Activated CD8-positive, alpha-beta memory T cell treated with anti-CD3 and anti-CD28 coated beads, Interleukin-2, amount 50 U/mL, for 4 hours (primary cell): ENCODE results near the gene NPIPB2.
"Not testable (repeated sequence)": the region's sequence is repeated elsewhere in the genome, so short reads cannot be mapped to it uniquely, and the experiment has no call there.

Experiments used
- DNase-seq: peaks from one replicate; pipeline ENCODE4 v3.0.0-alpha.2; 2020

NPIPB2 gene

DNA sequence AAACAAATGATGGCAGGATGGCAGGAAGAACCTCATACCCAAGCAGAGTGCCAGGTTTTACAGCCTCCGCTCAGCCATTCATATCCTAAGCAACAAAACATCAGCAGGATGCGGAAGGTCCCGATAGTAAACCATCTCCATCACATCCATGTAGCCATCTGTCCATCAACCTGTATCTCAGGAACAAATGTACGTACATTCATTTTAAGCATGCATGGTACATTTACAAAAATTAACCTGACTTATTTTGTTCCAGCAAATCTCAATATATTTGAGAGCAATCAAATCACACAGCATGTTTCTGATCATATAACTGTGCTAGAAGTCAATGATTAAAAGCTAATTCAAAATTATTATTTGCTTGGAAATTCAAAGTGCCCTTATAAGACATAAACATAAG, at the start of gene NPIPB2:
Gene NPIPB2, minus strand, starts transcription at position 101 of the 400 bp plus-strand sequence. Its CDS starts 0 bp downstream, at position 101.
- DNase-seq, result not testable (repeated sequence)

- DNase-seq, result no peak
Observed at GRCh38 chr16:11990702-11991390, 49.0 kb upstream of the NPIPB2 start.

- no peak for DNase-seq
Observed at GRCh38 chr16:11988258-11988978, 46.6 kb upstream of the NPIPB2 start.

DNA sequence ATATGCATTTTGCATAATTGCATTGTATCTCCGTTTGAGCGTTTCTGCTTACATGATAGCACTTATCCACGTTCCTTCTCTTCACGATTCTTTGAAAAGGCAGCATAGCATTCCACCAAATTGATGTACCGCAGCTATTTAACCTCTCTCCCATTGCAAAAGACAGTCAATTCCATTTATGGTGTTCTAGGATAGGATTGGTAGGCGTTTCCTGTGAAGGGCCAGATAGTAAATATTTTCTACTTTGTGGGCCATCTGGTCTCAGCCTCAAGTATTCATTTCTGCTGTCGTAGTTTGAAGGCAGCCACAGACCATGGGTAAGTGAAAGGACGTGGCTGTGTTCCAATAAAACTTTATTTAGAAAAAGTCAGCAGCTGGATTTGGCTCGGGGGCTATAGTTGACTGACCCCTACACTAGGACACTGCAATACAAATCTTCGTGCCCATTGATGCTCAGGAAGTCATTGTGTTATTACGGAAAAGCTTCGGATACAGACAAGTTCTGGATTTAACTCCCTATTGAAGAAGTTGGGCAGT, 44.7 kb upstream of the NPIPB2 start:
- DNase-seq, result no peak

DNA sequence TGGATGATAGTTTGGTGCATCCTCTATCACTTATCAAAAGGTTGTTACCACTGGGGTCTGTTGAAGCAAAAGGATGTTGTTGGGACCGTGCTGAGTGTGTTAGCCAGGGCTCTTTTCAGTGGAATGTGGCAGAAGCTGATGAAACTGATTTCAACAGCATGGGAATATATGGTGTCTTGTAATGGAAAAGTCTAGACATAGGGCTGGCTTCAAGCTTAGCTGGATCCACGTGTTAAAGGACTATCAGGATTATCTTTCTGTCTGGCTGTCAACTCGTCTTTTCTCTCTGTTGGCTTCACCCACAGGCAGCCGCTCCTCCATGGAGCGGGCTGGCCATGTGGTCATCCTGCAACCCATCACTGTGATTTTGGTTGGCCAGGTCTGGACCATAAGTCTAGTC, 43.4 kb upstream of the NPIPB2 start:
- no peak for DNase-seq

DNA sequence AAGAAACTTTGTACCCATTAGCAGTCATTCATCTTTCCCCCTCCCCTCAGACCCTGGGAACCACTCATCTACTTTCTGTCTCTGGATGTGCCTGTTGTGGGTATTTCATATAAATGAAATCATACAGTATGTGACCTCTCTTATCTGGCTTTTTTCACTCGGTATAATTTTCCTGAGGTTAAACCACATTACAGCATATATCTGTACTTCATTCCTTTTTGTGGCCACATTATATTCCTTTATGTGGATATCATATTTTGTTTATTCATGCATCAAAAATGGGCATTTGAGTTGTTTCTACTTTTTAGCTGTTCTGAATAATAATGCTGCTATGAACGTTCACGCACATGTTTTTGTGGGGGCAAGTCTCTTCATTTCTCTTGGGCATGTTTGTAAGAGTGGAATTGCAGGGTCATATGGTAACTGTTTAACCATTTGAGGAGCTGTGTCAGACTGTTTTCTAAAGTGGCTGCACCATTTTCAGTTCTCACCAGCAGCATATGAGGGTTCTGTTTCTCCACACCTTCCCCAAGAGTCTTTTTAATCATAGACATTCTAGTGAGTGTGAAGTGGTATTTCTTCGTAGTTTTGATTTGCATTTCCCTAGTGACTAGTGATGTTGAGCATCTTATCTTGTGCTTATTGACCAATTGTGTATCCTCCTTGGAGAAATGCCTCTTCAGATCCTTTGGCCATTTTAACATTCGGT, 38.4 kb upstream of the NPIPB2 start:
- DNase-seq, result no peak

DNA sequence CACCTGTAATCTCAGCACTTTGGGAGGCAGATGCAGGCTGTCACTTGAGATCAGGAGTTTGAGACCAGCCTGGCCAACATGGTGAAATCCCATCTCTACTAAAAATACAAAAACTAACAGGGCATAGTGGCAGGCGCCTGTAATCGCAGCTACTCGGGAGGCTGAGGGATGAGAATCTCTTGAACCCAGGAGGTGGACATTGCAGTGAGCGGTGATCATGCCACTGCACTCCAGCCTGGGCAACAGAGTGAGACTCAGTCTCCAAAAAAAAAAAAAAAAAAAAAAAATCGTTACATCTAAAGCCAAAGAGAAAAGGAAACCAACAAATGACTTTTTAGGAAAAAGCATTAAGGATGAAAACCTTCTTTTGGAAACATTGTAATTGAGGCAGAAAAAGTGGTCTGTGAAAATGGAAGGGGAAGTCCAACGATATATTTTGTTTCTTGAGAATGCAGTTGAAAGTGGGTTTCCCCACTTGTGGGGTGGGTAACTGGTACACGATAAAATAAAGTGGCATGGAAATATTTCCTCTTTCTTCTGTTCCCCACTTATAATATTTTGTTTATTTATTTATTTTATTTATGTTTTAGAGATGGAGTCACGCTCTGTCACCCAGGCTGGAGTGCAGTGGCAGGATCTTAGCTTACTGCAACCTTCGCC, 37.3 kb upstream of the NPIPB2 start:
- no peak for DNase-seq

GRCh38 chr16:11978080-11978479, 36.2 kb upstream of the NPIPB2 start:
- DNase-seq, result no peak

DNA sequence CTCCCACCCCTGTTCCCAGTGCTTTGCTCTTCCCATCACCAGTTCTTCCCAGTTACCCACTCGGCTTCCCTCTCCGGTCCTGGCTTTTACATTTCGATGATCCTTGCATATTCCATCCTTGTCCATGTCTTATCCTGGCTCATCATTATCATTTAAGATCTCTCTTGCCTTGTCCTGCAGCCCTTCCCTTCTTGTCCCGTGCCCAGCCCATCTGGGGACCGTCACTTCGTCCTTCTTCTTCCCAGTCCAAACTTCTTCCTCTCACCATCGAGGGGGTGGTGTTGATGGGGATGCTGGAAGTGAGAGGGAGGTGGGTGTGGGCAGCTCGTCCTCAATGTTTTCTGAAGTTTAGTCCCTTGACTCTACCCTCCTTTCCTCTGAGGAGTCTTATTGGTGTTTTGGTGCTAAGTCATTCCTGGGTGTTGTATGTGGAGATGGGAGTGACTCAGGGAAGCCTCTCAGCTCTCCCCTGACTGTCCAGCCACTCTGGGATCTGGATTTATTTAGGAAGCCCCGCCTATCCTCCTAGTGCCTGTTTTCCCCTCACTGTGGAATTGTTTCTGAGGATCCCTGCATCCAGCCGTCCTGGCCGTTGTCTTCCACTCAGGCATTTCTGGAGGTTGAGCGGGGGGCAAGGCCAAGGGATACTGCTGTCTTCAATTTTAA, 35.7 kb upstream of the NPIPB2 start:
- DNase-seq, result no peak

DNA sequence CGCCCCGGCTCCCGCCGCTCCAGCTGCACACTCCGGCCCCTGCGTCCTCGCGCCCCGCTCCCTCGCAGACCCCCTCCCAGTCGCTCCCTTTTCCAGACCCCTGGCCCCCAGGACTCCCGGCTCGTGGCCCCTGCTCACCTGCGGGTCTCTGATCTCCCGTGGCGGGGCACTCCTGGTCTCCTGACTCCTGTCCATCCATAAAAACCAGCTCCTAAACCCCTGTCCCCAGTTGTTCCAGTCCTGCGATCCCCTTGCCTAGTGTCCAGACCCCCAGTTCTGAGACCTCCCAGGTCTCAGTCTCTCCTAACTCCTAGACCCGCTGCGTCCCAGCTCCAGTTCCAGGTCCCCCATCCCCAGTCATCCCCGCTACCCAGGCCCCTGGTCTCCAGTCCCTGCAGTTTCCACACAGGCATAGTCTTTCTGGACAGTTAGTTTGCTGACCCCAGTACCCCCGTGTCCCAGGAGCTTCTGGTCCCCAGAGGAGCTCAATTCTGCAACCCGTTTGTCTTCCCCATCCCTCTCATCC, 35.1 kb upstream of the NPIPB2 start:
- no peak for DNase-seq

DNA sequence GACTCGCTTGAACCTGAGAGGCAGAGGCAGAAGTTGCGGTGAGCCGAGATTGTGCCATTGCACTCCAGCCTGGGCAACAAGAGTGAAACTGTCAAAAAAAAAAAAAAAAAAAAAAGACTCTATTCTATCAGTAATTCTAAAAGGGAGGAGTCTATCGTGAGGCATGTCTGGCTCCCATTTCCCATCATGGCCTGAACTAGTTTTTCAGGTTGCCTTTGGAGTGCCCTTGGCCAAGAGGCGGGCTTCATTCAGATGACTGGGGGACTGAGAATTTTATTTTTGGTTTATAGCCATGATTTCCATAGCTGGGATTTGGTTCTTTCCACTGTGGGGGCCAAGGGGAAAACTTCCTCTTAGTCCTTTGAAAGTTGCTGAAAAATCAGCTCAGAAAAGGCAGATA, 31.2 kb upstream of the NPIPB2 start:
- DNase-seq, result no peak

- no peak for DNase-seq
Observed at GRCh38 chr16:11972128-11972527, 30.3 kb upstream of the NPIPB2 start.

DNA sequence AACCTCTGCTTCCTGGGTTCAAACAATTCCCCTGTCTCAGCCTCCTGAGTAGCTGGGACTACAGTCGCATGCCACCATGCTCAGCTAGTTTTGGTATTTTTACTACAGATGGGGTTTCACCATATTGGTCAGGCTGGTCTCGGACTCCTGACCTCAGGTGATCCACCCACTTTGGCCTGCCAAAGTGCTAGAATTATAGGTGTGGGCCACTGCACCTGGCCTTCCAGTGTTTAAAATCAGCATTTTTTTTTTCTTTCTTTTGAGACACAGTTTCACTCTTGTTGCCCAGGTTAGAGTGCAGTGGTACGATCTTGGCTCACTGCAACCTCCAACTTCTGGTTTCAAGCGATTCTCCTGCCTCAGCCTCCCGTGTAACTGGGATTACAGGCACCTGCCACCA, 28.4 kb upstream of the NPIPB2 start:
- not testable (repeated sequence) for DNase-seq

GRCh38 chr16:11968577-11968976, 26.7 kb upstream of the NPIPB2 start:
- no peak for DNase-seq

GRCh38 chr16:11967195-11967911, 25.5 kb upstream of the NPIPB2 start:
- DNase-seq, result no peak

DNA sequence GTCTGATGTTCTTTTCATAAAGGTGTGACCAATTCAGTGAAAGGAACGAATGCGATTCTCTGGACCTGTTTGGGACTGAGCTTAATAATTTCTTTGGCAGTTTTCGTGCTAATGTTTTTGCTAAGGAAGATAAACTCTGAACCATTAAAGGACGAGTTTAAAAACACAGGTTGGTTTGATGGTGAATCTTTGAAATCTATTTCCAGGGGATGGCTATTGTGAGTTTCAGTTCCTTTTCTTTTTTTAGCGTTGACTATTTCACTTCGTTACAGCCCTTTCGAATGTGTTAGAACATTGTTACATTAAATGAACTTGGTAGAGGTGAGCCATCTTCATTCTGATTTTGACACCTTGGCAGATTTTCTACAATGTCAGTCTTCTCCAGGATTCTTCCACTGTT, 24.3 kb upstream of the NPIPB2 start:
- no peak for DNase-seq

DNA sequence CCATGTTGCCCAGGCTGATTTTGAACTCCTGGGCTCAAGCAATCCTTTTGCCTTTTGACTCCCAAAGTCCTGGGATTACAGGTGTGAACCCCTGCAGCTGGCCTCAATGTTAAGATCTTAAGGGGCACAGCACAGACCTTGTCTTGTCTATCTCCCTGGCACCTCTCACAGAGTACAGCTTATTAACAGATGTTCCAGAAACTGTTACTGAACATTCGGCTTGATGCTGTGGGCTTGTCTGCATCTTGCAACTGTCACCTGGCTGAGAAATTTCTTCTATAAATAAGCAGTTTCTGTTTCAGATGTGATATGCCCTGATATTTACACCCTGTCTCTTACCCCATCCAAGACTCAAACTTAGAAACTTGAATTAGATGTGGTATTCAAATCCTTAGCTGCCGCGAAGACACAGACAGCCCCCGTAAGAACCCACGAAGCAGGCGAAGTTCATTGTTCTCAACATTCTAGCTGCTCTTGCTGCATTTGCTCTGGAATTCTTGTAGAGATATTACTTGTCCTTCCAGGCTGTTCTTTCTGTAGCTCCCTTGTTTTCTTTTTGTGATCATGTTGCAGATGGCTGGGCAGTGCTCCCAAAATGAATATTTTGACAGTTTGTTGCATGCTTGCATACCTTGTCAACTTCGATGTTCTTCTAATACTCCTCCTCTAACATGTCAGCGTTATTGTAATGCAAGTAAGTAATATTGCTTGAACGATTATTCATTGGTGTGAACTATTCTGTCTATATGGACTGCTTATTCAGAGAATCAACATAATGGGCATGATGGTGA, 23.1 kb upstream of the NPIPB2 start, which contains the start of gene TNFRSF17:
Gene TNFRSF17, plus strand, starts transcription at position 450 of the 791 bp plus-strand sequence. Its CDS starts 115 bp downstream, at position 565.
- no peak for DNase-seq

DNA sequence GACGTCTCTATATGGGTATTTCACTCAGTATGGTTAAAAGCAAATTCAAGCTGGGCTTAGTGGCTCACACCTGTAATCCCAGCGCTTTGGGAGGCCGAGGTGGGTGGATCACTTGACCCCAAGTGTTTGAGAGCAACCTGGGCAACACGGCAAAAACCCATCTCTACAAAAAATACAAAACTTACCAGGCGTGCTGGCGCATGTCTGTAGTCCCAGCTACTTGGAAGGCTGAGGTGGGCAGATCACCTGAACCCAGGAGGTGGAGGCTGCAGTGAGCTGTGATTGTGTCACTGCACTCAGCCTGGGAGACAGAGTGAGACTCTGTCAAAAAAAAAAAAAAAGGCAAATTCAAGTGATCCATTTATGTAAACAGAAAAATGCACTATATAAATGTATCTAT, 21.9 kb upstream of the NPIPB2 start:
- DNase-seq, result no peak

DNA sequence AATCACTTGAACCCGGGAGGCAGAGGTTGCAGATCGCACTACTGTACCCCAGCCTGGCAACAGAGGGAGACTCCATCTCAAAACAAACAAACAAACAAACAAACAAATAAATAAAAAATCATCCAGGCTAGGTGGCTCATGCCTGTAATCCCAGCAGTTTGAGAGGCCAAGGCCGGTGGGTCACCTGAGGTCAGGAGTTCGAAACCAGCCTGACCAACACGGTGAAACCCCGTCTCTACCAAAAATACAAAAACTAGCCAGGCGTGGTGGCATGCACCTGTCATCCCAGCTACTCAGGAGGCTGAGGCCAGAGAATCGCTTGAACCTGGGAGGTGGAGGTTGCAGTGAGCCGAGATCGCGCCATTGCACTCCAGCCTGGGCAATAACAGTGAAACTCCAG, 21.1 kb upstream of the NPIPB2 start:
- not testable (repeated sequence) for DNase-seq

DNA sequence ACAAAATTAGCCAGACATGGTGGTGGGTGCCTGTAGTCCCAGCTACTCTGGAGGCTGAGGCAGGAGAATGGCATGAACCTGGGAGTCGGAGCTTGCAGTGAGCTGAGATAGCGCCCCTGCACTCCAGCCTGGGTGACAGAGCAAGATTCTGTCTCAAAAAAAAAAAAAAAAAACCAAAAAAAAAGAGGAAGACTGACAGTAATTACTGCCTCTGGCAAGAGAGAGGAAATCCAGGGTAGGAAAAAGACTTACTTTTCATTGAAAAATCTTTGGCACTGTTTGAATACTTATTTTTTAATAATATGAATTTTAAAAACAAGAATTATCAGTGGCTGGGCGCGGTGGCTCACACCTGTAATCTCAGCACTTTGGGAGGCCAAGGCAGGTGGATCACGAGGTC, 20.6 kb upstream of the NPIPB2 start:
- not testable (repeated sequence) for DNase-seq
